K562 (cell line): ENCODE data around the gene E2F2. TPM values are rescaled to one million over a fixed set of nuclear protein-coding genes. Genes with fewer than 3 reads are reported as not detected.

Source experiments
- ADNP ChIP-seq: fragments of 200-800 bp; sonication (Bioruptor generic); IDR thresholded peaks from 2 replicates; pipeline ENCODE4 v1.6.1; 2016; ENCODE audit warnings: missing genetic modification characterization, missing compliant biosample characterization
- ATF2 ChIP-seq: sonication (generic); formaldehyde crosslinking; IDR thresholded peaks from 2 replicates; pipeline ENCODE4 v1.8.1; 2022; ENCODE audit warnings: missing genetic modification reagents
- CEBPG ChIP-seq, 3 experiments: fragments of 200-800 bp in 1 of 3; sonication (Bioruptor generic) in 1 of 3; sonication (generic) in 1 of 3; formaldehyde crosslinking in 1 of 3; IDR thresholded peaks in 2 of 3; conservative IDR thresholded peaks in 1 of 3; 2 replicates each; pipeline versions ENCODE4 v1.6.1 to v1.8.0; 2016 to 2022; ENCODE audit warnings: missing compliant biosample characterization in 2 of 3, missing genetic modification characterization in 2 of 3, mild to moderate bottlenecking in 1 of 3, missing genetic modification reagents in 1 of 3
- FOXA3 ChIP-seq, 2 experiments: fragments of 450-650 bp in 1 of 2; sonication (generic) in 1 of 2; formaldehyde crosslinking; IDR thresholded peaks in 1 of 2; conservative IDR thresholded peaks in 1 of 2; 2 replicates each; pipeline versions ENCODE4 v1.4.0 to v1.8.0; 2020 to 2022; ENCODE audit warnings: mild to moderate bottlenecking in 2 of 2, missing genetic modification reagents in 1 of 2
- MGA ChIP-seq: fragments of 450-650 bp; IDR thresholded peaks from 2 replicates; pipeline ENCODE4 v1.6.1; 2016; ENCODE audit warnings: mild to moderate bottlenecking, moderate library complexity
- PHTF2 ChIP-seq: fragments of 250-450 bp; sonication (Bioruptor Pico); IDR thresholded peaks from 2 replicates; pipeline ENCODE4 v1.5.0; 2021; ENCODE audit warnings: mild to moderate bottlenecking
- POLR2AphosphoS5 ChIP-seq: IDR thresholded peaks from 2 replicates; pipeline ENCODE4 v1.6.1; 2011; ENCODE audit warnings: mild to moderate bottlenecking, low read depth, low read length, moderate library complexity; ENCODE audit not compliant: control insufficient read depth, insufficient read depth
- PTRF ChIP-seq: fragments of 450-650 bp; IDR thresholded peaks from 2 replicates; pipeline ENCODE4 v1.6.1; 2016; ENCODE audit warnings: mild to moderate bottlenecking, missing genetic modification characterization, missing compliant biosample characterization
- SREBF2 ChIP-seq: sonication (generic); formaldehyde crosslinking; IDR thresholded peaks from 2 replicates; pipeline ENCODE4 v1.4.0; 2020; ENCODE audit warnings: mild to moderate bottlenecking, missing genetic modification reagents
- ZBTB33 ChIP-seq: sonication (generic); formaldehyde crosslinking; IDR thresholded peaks from 2 replicates; pipeline ENCODE4 v1.8.1; 2023; ENCODE audit warnings: mild to moderate bottlenecking, missing genetic modification reagents
- ZNF24 ChIP-seq: fragments of 450-650 bp; IDR thresholded peaks from 2 replicates; pipeline ENCODE4 v1.6.1; 2016
- polyA plus RNA-seq, 8 experiments: library from polyadenylated mRNA; depleted of rRNA in 4 of 8; stranded (reverse) in 5 of 8; unstranded in 3 of 8; fragments of >200 nt; fragmentation: Nextera tagmentation in 2 of 8; fragmentation: Illumina TruSeq in 1 of 8; extraction: Ambion mirVana in 2 of 8; extraction: Trizol in 1 of 8; gene quantifications; 2 replicates each; pipeline versions ENCODE4 v1.2.1 to v1.2.3, GENCODE V29; 2011 to 2014; ENCODE audit warnings: inconsistent platforms in 1 of 8, missing spikeins in 1 of 8
- total RNA-seq, 7 experiments: library from RNA; depleted of rRNA in 6 of 7; stranded (reverse); fragments of >200 nt in 6 of 7; fragmentation: Illumina TruSeq in 2 of 7; extraction: Trizol in 2 of 7; gene quantifications; 2 replicates each; pipeline versions ENCODE4 v1.2.1 to v1.2.3, GENCODE V29; 2011 to 2021; ENCODE audit warnings: low replicate concordance in 1 of 7

Gene E2F2
- total and polyA plus RNA-seq, 9 of the 15 experiments (the other 6 are each of a cell fraction or from before 2014, with no cell fraction given): 3.1 to 25.3 (median 11.4) TPM

GRCh38 chr1:23478896-23479665, 52.0 kb downstream of the E2F2 start (continued):
- TF ChIP-seq MGA: peak; percentile 77
- no peak for TF ChIP-seq ATF2 (CRISPR knock-in tag)
- peak; percentile 43; the same call in 1 of the 2 replicates for TF ChIP-seq POLR2AphosphoS5
- TF ChIP-seq PTRF: no peak
- TF ChIP-seq ADNP (tag): no peak
- TF ChIP-seq ZNF24: peak; percentile 24; the same call in 1 of the 2 replicates
- peak; percentile 86 for TF ChIP-seq CEBPG (CRISPR knock-in tag; IDR thresholded peaks at IDR 0.05)
- no peak; a peak in 2 of 4 replicates for TF ChIP-seq CEBPG (tag; conservative IDR thresholded peaks at IDR 0.05 in 1 of 2, IDR thresholded peaks at IDR 0.05 in 1 of 2)
- TF ChIP-seq SREBF2 (CRISPR knock-in tag): no peak
- no peak for TF ChIP-seq ZBTB33 (CRISPR knock-in tag)
- TF ChIP-seq PHTF2 (CRISPR knock-in tag): no peak
- peak; percentile 80 to 81 for TF ChIP-seq FOXA3 (CRISPR knock-in tag; conservative IDR thresholded peaks at IDR 0.05 in 1 of 2, IDR thresholded peaks at IDR 0.05 in 1 of 2)
